GM23338 (cell line): Measurements from ENCODE around the gene ARSI.

ENCODE experiments used
- CREB1 ChIP-seq: fragments of 250-450 bp; sonication (Bioruptor Pico); IDR thresholded peaks from 2 replicates; pipeline ENCODE4 v1.5.0; 2020; ENCODE audit warnings: low read depth, mild to moderate bottlenecking, moderate library complexity
- EZH2 ChIP-seq: fragments of 200-600 bp; sonication (generic); IDR thresholded peaks from one replicate; pipeline ENCODE4 v1.8.0; 2017; ENCODE audit warnings: antibody characterized with exemption, mild to moderate bottlenecking, low read depth; ENCODE audit not compliant: unreplicated experiment
- EZH2phosphoT487 ChIP-seq: fragments of 200-600 bp; sonication (generic); IDR thresholded peaks from one replicate; pipeline ENCODE4 v1.8.1; 2018; ENCODE audit warnings: antibody characterized with exemption; ENCODE audit not compliant: unreplicated experiment
- NANOG ChIP-seq: IDR thresholded peaks from 2 replicates; pipeline ENCODE4 v1.6.1; 2016; ENCODE audit warnings: antibody characterized with exemption, borderline replicate concordance
- POLR2AphosphoS5 ChIP-seq: IDR thresholded peaks from 2 replicates; pipeline ENCODE4 v1.6.1; 2016; ENCODE audit warnings: antibody characterized with exemption, low read depth
- REST ChIP-seq: IDR thresholded peaks from one replicate; pipeline ENCODE4 v1.6.1; 2018; ENCODE audit warnings: antibody characterized with exemption; ENCODE audit not compliant: unreplicated experiment
- STAT1 ChIP-seq: IDR thresholded peaks from one replicate; pipeline ENCODE4 v1.6.1; 2016; ENCODE audit warnings: antibody characterized with exemption; ENCODE audit not compliant: unreplicated experiment
- ZNF114 ChIP-seq: fragments of 250-450 bp; sonication (Bioruptor Pico); IDR thresholded peaks from 2 replicates; pipeline ENCODE4 v1.5.0; 2020; ENCODE audit warnings: mild to moderate bottlenecking, moderate library complexity
- ZNF331 ChIP-seq: fragments of 250-450 bp; sonication (Bioruptor Pico); IDR thresholded peaks from 2 replicates; pipeline ENCODE4 v1.5.0; 2020; ENCODE audit warnings: low read depth, mild to moderate bottlenecking, moderate library complexity
- TF ChIP-seq, protein P1 (sequence below), 2 experiments: fragments of 200-600 bp in 1 of 2; sonication (generic) in 1 of 2; conservative IDR thresholded peaks; 2 replicates each; pipeline versions ENCODE4 v1.5.1 to v1.6.1; 2016 to 2017; ENCODE audit warnings: antibody characterized with exemption in 2 of 2, low read depth in 2 of 2, mild to moderate bottlenecking in 2 of 2, moderate library complexity in 1 of 2

GRCh38 chr5:150316320-150316719 lies 13.6 kb upstream of the ARSI start:
- TF ChIP-seq, protein P1, sequence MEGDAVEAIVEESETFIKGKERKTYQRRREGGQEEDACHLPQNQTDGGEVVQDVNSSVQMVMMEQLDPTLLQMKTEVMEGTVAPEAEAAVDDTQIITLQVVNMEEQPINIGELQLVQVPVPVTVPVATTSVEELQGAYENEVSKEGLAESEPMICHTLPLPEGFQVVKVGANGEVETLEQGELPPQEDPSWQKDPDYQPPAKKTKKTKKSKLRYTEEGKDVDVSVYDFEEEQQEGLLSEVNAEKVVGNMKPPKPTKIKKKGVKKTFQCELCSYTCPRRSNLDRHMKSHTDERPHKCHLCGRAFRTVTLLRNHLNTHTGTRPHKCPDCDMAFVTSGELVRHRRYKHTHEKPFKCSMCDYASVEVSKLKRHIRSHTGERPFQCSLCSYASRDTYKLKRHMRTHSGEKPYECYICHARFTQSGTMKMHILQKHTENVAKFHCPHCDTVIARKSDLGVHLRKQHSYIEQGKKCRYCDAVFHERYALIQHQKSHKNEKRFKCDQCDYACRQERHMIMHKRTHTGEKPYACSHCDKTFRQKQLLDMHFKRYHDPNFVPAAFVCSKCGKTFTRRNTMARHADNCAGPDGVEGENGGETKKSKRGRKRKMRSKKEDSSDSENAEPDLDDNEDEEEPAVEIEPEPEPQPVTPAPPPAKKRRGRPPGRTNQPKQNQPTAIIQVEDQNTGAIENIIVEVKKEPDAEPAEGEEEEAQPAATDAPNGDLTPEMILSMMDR (conservative IDR thresholded peaks at IDR 0.05; ENCODE audit: low read depth in 2 of 2): no peak
- TF ChIP-seq REST (no peak), EZH2 (no peak), POLR2AphosphoS5 (no peak), EZH2phosphoT487 (no peak), STAT1 (no peak), ZNF114 (CRISPR knock-in tag) (no peak), CREB1 (no peak), ZNF331 (CRISPR knock-in tag) (no peak), NANOG (no peak)
